CD1c-positive myeloid dendritic cell (primary cell): Measurements from ENCODE around the gene NELFB.
A peak's percentile ranks its signal among the peaks of the same experiment; 100 is the strongest.

Experiments used
- DNase-seq: peaks from one replicate; pipeline ENCODE4 v3.0.0-alpha.2; 2016; ENCODE audit errors: extremely low spot score

NELFB gene

GRCh38 chr9:137223078-137223970 lies 31.8 kb upstream of the NELFB start:
- peak; percentile 100 for DNase-seq

DNA sequence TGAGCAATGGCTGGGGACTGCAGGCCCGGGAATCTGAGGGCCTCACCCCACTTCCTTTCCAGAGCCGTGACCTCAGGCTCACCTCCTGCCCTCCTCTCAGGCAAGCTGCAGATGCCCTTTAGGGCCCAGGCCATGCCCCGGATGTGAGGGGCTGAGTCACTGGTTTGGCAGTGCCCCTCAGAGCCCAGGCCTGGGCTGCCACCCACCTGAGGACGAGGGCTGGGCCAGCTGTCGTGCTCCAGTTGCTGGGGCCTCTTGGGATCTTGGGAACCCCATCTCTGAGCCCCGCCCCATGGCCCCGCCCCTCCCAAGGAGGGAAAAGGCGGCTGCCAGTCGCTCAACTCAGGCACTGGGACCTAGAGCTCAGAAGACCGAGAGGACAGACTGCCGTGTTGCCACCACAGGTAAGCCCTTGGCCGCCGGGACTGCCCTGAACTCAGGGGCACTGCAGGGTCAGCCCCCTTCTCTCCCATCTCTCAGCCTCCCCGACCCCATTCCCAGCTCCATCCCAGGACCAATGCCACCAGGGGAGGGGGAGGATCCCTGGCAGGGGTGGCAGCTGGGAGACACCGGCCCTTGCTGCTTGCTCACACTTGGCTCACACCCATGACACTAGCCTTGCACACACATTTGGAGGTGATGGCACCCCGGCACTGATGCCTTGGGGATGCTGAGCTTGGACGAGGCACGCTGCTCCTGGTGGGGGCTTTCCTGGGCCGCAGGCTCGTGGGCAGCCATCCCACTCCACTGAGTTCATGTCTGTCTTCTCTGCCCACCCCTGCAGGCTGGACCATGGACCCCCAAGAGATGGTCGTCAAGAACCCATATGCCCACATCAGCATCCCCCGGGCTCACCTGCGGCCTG lies 30.1 kb upstream of the NELFB start, which contains the start of gene CYSRT1:
TSS of gene CYSRT1 (plus strand) at position 345 of the 865 bp plus-strand sequence. CDS start at position 793, 448 bp downstream.
- DNase-seq: peak; percentile 42

DNA sequence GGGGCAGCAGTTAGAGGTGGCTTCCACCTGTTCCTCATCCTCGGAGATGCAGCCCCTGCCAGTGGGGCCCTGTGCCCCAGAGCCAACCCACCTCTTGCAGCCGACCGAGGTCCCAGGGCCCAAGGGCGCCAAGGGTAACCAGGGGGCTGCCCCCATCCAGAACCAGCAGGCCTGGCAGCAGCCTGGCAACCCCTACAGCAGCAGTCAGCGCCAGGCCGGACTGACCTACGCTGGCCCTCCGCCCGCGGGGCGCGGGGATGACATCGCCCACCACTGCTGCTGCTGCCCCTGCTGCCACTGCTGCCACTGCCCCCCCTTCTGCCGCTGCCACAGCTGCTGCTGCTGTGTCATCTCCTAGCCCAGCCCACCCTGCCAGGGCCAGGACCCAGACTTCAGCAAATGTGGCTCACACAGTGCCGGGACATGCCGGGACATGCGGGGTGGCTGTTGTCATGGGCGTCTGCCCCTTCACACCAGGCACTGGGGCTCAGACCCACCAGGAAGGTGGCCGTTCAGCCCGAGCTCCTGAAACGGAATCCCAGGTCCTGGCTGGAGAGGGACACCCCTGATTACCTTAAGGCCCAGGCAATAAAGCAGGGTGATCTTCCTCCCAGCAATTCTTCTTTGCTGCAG lies 29.3 kb upstream of the NELFB start:
- no peak for DNase-seq

GRCh38 chr9:137226338-137227053 lies 28.6 kb upstream of the NELFB start:
- no peak for DNase-seq

GRCh38 chr9:137227054-137227852 lies 27.9 kb upstream of the NELFB start, which contains the start of gene RNF224:
RNF224 (plus strand) TSS chr9:137227502; CDS start chr9:137228336, 834 bp downstream.
- peak; percentile 79 for DNase-seq

DNA sequence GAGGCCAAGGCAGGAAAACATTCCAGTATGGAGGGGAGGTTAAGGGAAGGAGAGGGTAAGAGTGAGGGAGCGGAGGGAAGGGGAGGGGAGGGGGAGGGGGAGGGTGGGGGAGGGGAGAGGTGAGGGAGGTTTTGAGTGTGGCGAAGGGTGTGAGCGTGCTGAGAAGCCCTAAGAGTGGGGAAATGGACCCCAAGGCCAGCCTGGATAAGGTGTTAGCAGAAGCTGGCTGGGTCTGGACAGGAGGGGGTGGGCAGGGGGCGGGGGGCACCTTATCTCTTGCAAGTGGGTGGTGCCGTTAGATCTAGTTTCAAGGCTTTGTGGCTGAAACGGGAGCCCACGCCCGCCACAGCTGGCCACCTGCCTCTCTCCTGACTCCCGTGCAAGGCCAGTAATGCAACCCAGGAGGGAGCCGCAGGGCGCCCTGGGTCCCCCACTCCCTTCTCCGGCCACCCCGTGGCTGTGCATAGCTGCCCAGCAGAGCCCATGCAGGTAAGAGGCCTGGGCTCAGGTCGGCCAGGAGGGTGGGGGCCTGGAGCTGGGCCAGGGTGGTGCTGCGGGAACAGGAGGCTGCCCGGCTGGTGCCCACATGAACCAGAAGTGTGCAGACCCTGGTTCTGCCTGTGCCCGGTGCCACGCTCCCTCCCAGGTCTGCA lies 27.1 kb upstream of the NELFB start:
- no peak for DNase-seq

- no peak for DNase-seq
Measured at GRCh38 chr9:137228506-137228967, 26.6 kb upstream of the NELFB start.

DNA sequence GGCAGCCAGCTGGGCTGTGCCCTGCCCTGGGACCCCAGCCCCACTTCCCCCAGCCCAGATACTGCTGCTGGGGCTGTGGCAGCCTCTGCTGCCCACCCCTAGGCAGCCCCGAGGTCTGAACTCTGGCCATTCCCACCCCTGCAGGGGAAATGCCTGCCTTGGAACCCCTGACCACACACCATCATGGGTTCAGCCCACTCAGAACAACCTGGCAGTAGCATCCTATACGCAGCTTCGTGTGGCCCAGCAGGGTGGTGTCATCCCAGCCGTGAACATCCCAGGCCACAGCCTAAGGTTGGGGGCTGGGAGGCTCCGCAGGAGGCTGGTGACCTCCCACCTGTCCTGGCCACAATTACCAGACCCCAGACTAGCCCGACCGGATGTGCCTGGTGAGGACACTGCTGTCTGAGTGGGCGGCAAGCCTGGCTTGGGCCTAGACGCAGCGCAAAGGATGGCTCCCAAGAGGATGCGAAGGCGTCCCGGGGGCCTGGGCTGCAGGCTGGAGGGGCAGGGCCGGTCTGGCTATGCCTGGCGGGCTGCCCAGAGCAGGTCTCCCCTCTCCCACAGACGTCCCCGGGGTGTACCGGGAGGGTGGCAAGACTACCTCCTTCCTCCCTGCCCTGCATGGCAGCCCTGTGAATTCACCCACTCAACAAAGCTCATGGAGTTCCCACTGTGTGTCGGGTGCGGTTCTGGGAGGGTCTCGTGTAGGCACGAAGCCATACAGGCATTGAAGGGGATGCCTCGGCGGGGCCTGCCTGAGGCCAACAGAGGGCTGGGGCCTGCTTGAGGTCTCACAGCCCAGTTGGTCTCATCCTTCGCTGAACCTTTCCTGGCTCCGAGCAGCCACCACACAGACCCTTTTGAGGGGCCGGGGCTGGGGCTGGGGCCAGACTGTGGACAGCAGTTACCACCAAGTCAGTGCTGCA lies 25.9 kb upstream of the NELFB start:
- no peak for DNase-seq

GRCh38 chr9:137229903-137230704 lies 25.0 kb upstream of the NELFB start:
- DNase-seq: no peak

- no peak for DNase-seq
Measured at GRCh38 chr9:137230705-137231371, 24.3 kb upstream of the NELFB start, which contains the start of gene SLC34A3. SLC34A3 (plus strand) TSS chr9:137230901; CDS start chr9:137231703, 802 bp downstream.

DNA sequence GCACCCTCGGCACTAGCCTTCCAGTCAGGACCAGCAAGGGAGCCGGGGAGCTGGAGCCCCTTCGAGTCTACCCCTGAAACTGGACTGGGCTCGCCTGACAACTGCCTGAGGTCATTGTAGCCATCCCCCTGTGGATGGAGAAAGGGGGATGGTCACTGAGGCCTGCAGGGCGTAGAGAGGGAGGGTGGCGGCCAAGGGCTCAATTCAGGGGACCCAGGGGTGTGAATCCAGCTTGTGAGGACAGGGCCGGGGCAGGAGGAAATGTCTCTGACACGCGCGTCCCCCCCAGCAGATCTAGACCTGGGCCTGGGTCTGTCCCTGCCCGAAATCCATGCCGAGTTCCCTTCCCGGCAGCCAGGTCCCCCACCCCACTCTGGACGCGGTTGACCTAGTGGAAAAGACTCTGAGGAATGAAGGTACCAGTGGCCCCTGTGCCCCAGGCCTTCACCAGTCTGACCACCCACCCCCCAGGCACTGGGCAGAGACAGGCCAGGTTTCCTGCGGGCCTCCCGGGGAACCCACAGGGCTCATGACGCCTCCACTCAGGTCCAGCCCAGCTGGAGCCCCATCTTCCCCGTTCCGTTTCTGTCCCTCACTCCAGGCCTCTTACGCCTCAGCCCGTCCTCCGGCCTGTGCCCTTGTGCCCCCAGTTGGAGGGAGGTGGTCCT lies 23.6 kb upstream of the NELFB start:
- DNase-seq: no peak

DNA sequence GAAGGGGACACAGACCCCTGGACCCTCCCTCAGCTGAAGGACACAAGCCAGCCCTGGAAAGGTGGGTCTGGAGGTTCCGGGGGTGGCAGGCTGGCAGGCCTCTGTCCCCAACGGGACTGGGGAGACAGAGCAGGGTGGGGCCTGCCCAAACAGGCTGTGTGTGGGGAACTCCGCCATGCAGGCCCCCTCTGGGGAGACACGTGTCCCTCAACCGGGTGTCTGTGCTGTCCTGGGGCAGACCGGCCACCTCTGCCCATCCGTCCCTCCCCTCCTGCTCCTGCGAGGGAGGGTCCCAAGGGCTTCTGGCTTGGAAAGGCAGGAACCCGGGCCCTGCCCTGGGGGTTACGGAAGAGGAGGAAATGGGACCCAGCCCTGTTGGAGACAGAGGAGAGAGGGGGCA lies 23.0 kb upstream of the NELFB start:
- no peak for DNase-seq

DNA sequence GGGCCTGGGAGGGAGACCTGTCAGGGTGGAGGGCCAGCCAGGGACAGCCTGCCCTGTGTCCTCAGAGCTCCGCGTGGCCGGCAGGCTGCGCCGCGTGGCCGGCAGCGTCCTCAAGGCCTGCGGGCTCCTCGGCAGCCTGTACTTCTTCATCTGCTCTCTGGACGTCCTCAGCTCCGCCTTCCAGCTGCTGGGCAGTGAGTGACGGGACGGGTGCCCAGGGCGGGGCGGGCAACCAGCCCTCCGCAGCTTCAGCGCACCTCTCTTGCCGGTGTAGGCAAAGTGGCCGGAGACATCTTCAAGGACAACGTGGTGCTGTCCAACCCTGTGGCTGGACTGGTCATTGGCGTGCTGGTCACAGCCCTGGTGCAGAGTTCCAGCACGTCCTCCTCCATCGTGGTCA lies 22.6 kb upstream of the NELFB start:
- DNase-seq: no peak

DNA sequence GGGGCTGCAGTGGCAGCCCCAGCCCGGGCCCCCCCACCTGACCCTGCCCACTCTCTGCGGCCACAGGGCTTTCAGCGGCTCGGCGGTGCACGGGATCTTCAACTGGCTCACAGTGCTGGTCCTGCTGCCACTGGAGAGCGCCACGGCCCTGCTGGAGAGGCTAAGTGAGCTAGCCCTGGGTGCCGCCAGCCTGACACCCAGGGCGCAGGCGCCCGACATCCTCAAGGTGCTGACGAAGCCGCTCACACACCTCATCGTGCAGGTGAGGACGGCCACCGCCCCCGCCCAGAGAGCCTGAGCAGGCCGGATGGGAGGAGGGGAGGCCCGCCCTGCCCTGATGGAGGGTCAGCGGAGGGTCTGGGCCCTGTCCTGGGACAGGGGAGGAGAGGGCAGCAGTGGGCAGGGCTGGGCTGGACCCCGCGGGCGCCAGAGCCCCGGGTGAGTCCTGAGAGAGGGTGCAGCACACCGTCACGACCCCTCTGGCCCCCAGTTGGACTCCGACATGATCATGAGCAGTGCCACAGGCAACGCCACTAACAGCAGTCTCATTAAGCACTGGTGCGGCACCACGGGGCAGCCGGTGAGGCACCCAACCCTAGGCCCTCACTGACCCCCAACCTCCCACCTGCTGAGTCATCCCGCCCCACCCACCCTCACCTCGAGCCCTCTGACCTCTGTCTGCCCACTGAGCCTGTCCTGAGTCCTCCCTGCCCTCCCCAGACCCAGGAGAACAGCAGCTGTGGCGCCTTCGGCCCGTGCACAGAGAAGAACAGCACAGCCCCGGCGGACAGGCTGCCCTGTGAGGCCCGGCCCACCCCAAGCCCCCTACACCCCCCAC lies 21.8 kb upstream of the NELFB start:
- DNase-seq: no peak

- DNase-seq: no peak
Measured at GRCh38 chr9:137234055-137234697, 21.0 kb upstream of the NELFB start.
